IMR-90 (cell line): ENCODE results near the gene TMPRSS3. TPM values are rescaled to one million over a fixed set of nuclear protein-coding genes. Genes with fewer than 3 reads are reported as not detected.

ENCODE experiments used
- ATAC-seq: fragments of 200-7000 bp; cut with Tn5 transposase; 2 replicates; pipeline ENCODE4 v1.9.1; 2020; ENCODE audit warnings: low read depth, mild to moderate bottlenecking, moderate library complexity
- BruUV-seq: library from RNA; stranded (reverse); fragments of 400-500 nt; replicated peaks from 2 replicates; lab custom pipeline; 2021; lab: Mats Ljungman, UMichigan
- CTCF ChIA-PET: fragments of 300-600 bp; formaldehyde crosslinking; extraction: SDS; loops from one replicate; lab custom pipeline; 2021; ENCODE audit warnings: antibody characterized with exemption; lab: Yijun Ruan, JAX
- POLR2A ChIA-PET: fragments of 300-600 bp; sonication (Branson Sonifier 250); formaldehyde crosslinking; loops from one replicate; lab custom pipeline; 2022; ENCODE audit warnings: antibody characterized with exemption; ENCODE audit not compliant: unreplicated experiment; lab: Charles Lee
- DNase-seq: peaks from one replicate; pipeline ENCODE4 v3.0.0; 2013
- H2AFZ ChIP-seq: replicated peaks from 2 replicates; pipeline ENCODE3; 2013; ENCODE audit warnings: low read length, mild to moderate bottlenecking; ENCODE audit not compliant: poor library complexity
- H2AK5ac ChIP-seq: 2 replicates; pipeline ENCODE4 v1.6.1; 2013; ENCODE audit warnings: low read depth, low read length, inconsistent platforms
- H2AK9ac ChIP-seq: replicated peaks from 2 replicates; pipeline ENCODE3; 2013; ENCODE audit warnings: mild to moderate bottlenecking, low read depth, low read length, moderate library complexity; ENCODE audit not compliant: poor library complexity
- H2BK120ac ChIP-seq: 2 replicates; pipeline ENCODE4 v1.6.1; 2013; ENCODE audit warnings: low read depth, low read length, inconsistent platforms
- H2BK15ac ChIP-seq: 3 replicates; pipeline ENCODE4 v1.6.1; 2013; ENCODE audit warnings: low read depth, low read length, inconsistent platforms
- H2BK20ac ChIP-seq: 2 replicates; pipeline ENCODE4 v1.6.1; 2013; ENCODE audit warnings: low read depth, mild to moderate bottlenecking, inconsistent platforms, low read length, moderate library complexity
- H2BK5ac ChIP-seq: 2 replicates; pipeline ENCODE4 v1.6.1; 2013; ENCODE audit warnings: mild to moderate bottlenecking, low read depth, low read length, inconsistent platforms; ENCODE audit not compliant: poor library complexity, severe bottlenecking
- H3K14ac ChIP-seq: replicated peaks from 2 replicates; pipeline ENCODE4 v1.6.1; 2013; ENCODE audit warnings: low read depth, low read length, inconsistent platforms
- H3K18ac ChIP-seq: 2 replicates; pipeline ENCODE4 v1.6.1; 2013; ENCODE audit warnings: low read depth, low read length, control low read depth
- H3K23ac ChIP-seq: 2 replicates; pipeline ENCODE4 v1.6.1; 2013; ENCODE audit warnings: low read depth, low read length, inconsistent platforms
- H3K27ac ChIP-seq: 2 replicates; pipeline ENCODE4 v1.5.1; 2013; ENCODE audit warnings: mild to moderate bottlenecking, control low read depth, low read length; ENCODE audit not compliant: insufficient read depth
- H3K27me3 ChIP-seq: 2 replicates; pipeline ENCODE4 v1.6.1; 2013; ENCODE audit warnings: low read length; ENCODE audit not compliant: control insufficient read depth, insufficient read depth
- H3K36me3 ChIP-seq: 2 replicates; pipeline ENCODE4 v1.6.1; 2013; ENCODE audit warnings: low read length, mixed read lengths; ENCODE audit not compliant: control insufficient read depth, insufficient read depth
- H3K4ac ChIP-seq: 2 replicates; pipeline ENCODE4 v1.6.1; 2013; ENCODE audit warnings: low read depth, low read length, inconsistent platforms
- H3K4me1 ChIP-seq: 2 replicates; pipeline ENCODE4 v1.6.1; 2013; ENCODE audit warnings: low read length, mixed read lengths; ENCODE audit not compliant: control insufficient read depth, insufficient read depth
- H3K4me2 ChIP-seq: 2 replicates; pipeline ENCODE4 v1.6.1; 2013; ENCODE audit warnings: low read depth, mild to moderate bottlenecking, control low read depth, low read length, moderate library complexity
- H3K4me3 ChIP-seq: 2 replicates; pipeline ENCODE4 v1.5.1; 2013; ENCODE audit warnings: low read depth, mild to moderate bottlenecking, control low read depth, low read length, moderate library complexity; ENCODE audit not compliant: insufficient read depth
- H3K56ac ChIP-seq: 2 replicates; pipeline ENCODE4 v1.6.1; 2013; ENCODE audit warnings: low read length, inconsistent platforms; ENCODE audit not compliant: insufficient read depth; ENCODE audit errors: extremely low read depth
- H3K79me1 ChIP-seq, 2 experiments: 2 replicates each; pipeline ENCODE4 v1.6.1; 2013; ENCODE audit warnings: low read length in 2 of 2, inconsistent platforms in 1 of 2, low read depth in 1 of 2
- H3K9ac ChIP-seq: 2 replicates; pipeline ENCODE4 v1.6.1; 2013; ENCODE audit warnings: low read depth, low read length, control low read depth
- H3K9me1 ChIP-seq: 2 replicates; pipeline ENCODE4 v1.6.1; 2013; ENCODE audit warnings: low read length, inconsistent platforms; ENCODE audit not compliant: insufficient read depth
- H3K9me3 ChIP-seq: 2 replicates; pipeline ENCODE4 v1.6.1; 2013; ENCODE audit warnings: low read length; ENCODE audit not compliant: control insufficient read depth, insufficient read depth
- H4K20me1 ChIP-seq: 2 replicates; pipeline ENCODE4 v1.6.1; 2013; ENCODE audit warnings: low read length, inconsistent platforms; ENCODE audit not compliant: insufficient read depth
- H4K5ac ChIP-seq: 2 replicates; pipeline ENCODE4 v1.6.1; 2013; ENCODE audit warnings: mild to moderate bottlenecking, low read depth, low read length, control low read depth
- H4K8ac ChIP-seq, 2 experiments: 2 replicates each; pipeline ENCODE4 v1.6.1; 2013; ENCODE audit warnings: low read depth in 2 of 2, low read length in 2 of 2, control low read depth in 1 of 2, inconsistent platforms in 1 of 2
- H4K91ac ChIP-seq: 2 replicates; pipeline ENCODE4 v1.6.1; 2013; ENCODE audit warnings: low read depth, low read length, inconsistent platforms; ENCODE audit not compliant: insufficient read depth
- CEBPB ChIP-seq: IDR thresholded peaks from 2 replicates; pipeline ENCODE4 v1.6.1; 2012; ENCODE audit warnings: low read depth, low read length, improper control_type of control experiment
- FOS ChIP-seq: fragments of 150-350 bp; IDR thresholded peaks from 2 replicates; pipeline ENCODE4 v1.6.1; 2016; ENCODE audit warnings: low read depth, low read length
- MAFK ChIP-seq: IDR thresholded peaks from 2 replicates; pipeline ENCODE4 v1.6.1; 2012; ENCODE audit warnings: low read depth, low read length, improper control_type of control experiment
- POLR2A ChIP-seq: IDR thresholded peaks from 2 replicates; pipeline ENCODE4 v1.6.1; 2012; ENCODE audit warnings: mild to moderate bottlenecking, low read depth, low read length
- RAD21 ChIP-seq: IDR thresholded peaks from 2 replicates; pipeline ENCODE4 v1.6.1; 2012; ENCODE audit warnings: low read length, improper control_type of control experiment
- RCOR1 ChIP-seq: IDR thresholded peaks from 2 replicates; pipeline ENCODE4 v1.6.1; 2012; ENCODE audit warnings: mild to moderate bottlenecking, low read length, improper control_type of control experiment; ENCODE audit not compliant: insufficient replicate concordance
- RFX5 ChIP-seq: IDR thresholded peaks from 2 replicates; pipeline ENCODE4 v1.8.0; 2012; ENCODE audit warnings: low read depth, mild to moderate bottlenecking, low read length, moderate library complexity
- USF2 ChIP-seq: fragments of 150-350 bp; IDR thresholded peaks from 2 replicates; pipeline ENCODE4 v1.6.1; 2017; ENCODE audit warnings: mild to moderate bottlenecking, antibody characterized with exemption, low read length, low read depth
- WGBS, 2 experiments: methylation state at CpG; one replicate each; pipeline versions ENCODE4 v1.1.5 to v1.1.7; 2013; ENCODE audit warnings: missing lambda C conversion rate in 2 of 2; ENCODE audit not compliant: insufficient read length in 1 of 2; ENCODE audit errors: extremely low coverage in 2 of 2; 5-methylcytosine and 5-hydroxymethylcytosine counted together
- dilution Hi-C: fragments of 300-500 bp; cut with HindIII; formaldehyde crosslinking; loops from one replicate; pipeline ENCODE4 v1.14.3; 2018; ENCODE audit warnings: low sequenced_read_pairs; ENCODE audit not compliant: unreplicated experiment
- in situ Hi-C: fragments of 300-500 bp; cut with MboI; formaldehyde crosslinking; loops from 3 replicates; pipeline ENCODE4 v1.14.3; 2019; ENCODE audit warnings: low sequenced_read_pairs, inconsistent platforms, mixed read lengths
- intact Hi-C: fragments of 100-400 bp; cut with micrococcal nuclease; formaldehyde crosslinking; loops from 2 replicates; pipeline ENCODE4 v1.10.0; 2022
- polyA plus RNA-seq, 3 experiments: library from polyadenylated mRNA; depleted of rRNA; stranded (reverse); fragments of >200 nt; gene quantifications; 2 replicates each; pipeline ENCODE4 v1.2.3, GENCODE V29; 2012; ENCODE audit warnings: low replicate concordance in 1 of 3
- total RNA-seq: library from RNA; depleted of rRNA; stranded (reverse); fragments of >200 nt; gene quantifications from 2 replicates; pipeline ENCODE4 v1.2.3, GENCODE V29; 2012
- TF ChIP-seq, protein P1 (sequence below): conservative IDR thresholded peaks from 2 replicates; pipeline ENCODE4 v1.5.1; 2012; ENCODE audit warnings: mild to moderate bottlenecking, low read depth, low read length, improper control_type of control experiment

Gene TMPRSS3
- total and polyA plus RNA-seq, 2 of the 4 experiments (the other 2 are of a cell fraction): not detected

GRCh38 chr21:42390696-42391095 is 5.2 kb downstream of the TMPRSS3 start:
- TF ChIP-seq CEBPB (no peak), MAFK (no peak), RCOR1 (no peak), USF2 (no peak), POLR2A (no peak), FOS (no peak), RAD21 (no peak), RFX5 (no peak)
- TF ChIP-seq, protein P1, sequence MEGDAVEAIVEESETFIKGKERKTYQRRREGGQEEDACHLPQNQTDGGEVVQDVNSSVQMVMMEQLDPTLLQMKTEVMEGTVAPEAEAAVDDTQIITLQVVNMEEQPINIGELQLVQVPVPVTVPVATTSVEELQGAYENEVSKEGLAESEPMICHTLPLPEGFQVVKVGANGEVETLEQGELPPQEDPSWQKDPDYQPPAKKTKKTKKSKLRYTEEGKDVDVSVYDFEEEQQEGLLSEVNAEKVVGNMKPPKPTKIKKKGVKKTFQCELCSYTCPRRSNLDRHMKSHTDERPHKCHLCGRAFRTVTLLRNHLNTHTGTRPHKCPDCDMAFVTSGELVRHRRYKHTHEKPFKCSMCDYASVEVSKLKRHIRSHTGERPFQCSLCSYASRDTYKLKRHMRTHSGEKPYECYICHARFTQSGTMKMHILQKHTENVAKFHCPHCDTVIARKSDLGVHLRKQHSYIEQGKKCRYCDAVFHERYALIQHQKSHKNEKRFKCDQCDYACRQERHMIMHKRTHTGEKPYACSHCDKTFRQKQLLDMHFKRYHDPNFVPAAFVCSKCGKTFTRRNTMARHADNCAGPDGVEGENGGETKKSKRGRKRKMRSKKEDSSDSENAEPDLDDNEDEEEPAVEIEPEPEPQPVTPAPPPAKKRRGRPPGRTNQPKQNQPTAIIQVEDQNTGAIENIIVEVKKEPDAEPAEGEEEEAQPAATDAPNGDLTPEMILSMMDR: no peak
- no CpG with 5 or more reads among the region's 2 CpGs for WGBS, 2 experiments
- Histone ChIP-seq H4K91ac (no peak overlapping the region), H3K27me3 (peaks cover 29% of the 10 kb centered on the region), H4K5ac (no peak overlapping the region), H3K4me3 (no peak overlapping the region), H3K27ac (no peak overlapping the region), H2BK20ac (no peak overlapping the region), H3K9me3 (no peaks in the 10 kb centered on the region), H3K79me1 (no peaks in the 10 kb centered on the region), H2BK120ac (no peak overlapping the region), H2BK15ac (no peak overlapping the region), H3K36me3 (no peaks in the 10 kb centered on the region), H3K4me2 (no peak overlapping the region), H4K8ac (no peak overlapping the region), H2AK9ac (no peak overlapping the region), H2BK5ac (no peak overlapping the region), H3K23ac (no peak overlapping the region), H3K14ac (no peak overlapping the region), H3K18ac (no peak overlapping the region), H2AK5ac (no peak overlapping the region), H3K56ac (no peak overlapping the region), H3K4me1 (no peaks in the 10 kb centered on the region), H2AFZ (no peak overlapping the region), H3K9ac (no peak overlapping the region), H3K4ac (no peak overlapping the region), H3K9me1 (no peaks in the 10 kb centered on the region), H4K20me1 (no peaks in the 10 kb centered on the region)
- in situ Hi-C loops: no loop called here
- dilution Hi-C loops: no loop called here
- no TSS peak for BruUV-seq
- DNase-seq (no peak), ATAC-seq (no peak)
- CTCF ChIA-PET: no interaction called here
- POLR2A ChIA-PET: no interaction called here
- intact Hi-C loops: no loop called here
